ENCODE results near the gene TDP1.

TDP1 gene

DNA sequence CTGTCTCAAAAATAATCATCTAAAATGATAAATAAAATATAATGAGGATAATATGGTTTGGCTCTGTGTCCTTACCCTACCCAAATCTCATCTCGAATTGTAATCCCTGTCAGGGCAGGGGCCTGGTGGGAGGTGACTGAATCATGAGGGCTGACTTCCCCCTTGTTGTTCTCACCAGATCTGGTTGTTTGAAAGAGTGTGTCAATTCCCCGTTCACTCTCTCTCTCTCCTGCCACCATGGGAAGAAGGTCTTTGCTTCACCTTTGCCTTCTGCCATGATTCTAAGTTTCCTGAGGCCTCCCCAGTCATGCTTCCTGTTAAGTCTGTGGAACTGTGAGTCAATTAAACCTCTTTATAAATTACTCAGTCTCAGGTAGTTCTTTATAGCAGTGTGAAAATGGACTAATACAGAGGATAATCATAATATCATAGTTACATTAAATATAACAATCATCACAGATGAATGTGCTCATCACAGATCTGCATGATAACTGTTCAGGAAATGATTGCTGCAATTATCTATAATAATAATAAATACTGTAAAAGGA, 13.8 kb upstream of the TDP1 start:
- DNase-seq (ENCODE audit: low spot score), result no peak

DNA sequence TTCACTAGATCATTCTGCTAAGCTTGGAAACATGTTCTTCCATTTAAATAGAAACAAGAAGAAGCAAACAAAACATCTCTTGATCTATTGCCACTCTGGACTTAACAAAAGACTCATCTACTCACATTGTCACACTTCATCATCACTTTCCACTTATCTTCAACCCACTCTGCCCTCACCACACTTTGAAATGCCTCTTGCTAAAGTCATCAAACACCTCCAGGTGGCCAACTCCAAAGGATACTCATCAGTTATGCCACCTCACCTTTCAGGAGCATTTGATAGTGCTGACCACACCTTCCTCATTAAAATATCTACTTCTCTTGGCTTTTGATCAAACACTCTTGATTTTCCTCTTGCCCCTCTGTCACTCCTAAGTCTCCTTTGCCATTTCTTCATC, 8.4 kb upstream of the TDP1 start:
- DNase-seq (ENCODE audit: low spot score), result no peak

DNA sequence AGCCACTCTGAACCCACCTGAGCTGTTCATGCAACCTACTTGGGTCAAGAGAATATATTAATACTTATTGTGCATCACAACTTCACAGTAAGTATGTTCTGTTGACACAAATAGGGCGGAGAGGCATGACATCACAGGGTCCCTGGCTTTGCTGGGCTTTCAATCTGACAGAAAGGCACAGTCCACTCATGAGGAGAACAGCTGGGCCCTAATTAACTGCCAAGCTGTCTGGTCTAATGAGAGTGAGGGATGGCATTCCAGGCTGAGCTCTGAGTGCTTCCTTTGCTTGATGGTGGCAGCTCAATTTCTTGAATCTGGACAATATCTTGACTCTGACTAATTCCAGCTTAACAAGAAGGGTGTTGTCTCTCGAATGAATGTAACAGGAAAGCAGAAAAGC, 3.2 kb upstream of the TDP1 start:
- DNase-seq (ENCODE audit: low spot score), result no peak

DNA sequence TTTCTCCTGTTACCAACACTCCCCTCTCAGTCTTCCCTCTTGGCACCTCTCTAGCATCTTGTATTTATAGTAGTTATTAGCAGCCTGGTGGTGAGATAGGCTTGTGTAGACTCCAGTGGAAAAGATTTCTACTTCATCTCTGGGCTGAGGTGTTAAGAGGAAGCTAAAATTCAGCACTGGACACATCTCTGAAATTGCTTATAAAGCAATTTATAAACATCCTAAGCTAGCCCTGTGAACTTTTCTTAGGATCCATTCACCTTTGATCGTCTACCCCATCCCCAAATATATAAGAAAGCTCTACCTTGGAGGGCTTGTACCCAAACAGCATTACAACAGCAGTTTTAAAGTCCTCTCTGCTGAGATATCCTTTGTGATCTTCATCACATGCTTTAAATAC, 2.1 kb upstream of the TDP1 start:
- DNase-seq (ENCODE audit: low spot score), result no peak

DNA sequence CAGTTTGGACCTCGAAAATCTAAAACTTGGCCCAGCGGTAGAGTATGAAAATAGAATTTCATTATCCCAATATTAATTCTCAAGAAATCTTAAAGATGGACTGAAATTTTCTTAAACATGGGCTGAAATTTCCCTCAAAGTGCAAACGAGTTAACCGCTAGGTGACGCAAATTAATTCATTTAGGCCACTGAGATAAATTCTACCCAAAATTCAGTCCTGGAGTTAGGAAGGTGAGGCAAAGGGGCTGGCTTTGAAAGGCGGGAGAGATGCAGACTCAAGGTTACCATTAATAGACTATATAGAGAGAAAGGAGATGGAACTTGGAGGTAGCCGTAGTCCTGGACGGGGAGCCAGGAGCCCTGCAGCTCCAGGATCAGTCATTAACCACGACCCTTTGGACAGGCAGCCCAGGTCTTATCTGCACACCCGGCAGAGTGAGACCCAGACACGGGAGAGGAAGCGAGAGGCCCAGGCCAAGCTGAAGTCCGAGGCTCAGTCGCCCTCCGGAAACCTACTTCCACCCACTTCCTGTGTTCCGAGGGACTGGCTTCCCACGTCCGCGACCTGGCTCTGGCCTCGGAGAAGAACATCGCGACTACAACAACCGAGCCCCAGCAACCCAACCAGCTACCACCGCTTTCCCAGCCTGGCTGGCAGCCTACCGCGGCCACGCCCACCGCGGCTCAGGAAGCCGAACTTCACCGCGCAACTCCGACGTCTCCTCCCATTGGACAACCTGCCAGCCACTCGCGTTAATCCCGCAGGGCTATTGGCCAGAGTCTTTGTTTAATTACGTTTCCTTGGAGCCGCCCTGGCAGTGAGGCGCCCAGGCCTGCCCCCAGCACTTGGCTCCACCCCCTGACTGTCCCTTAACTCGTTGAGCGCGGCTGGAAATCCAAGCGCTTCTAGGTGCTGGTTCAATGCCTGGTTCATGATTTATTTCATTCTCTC, 1.4 kb upstream of the TDP1 start, which contains the start of gene EFCAB11:
TSS of gene EFCAB11 (minus strand) at position 661 of the 952 bp plus-strand sequence. CDS start at position 591, 70 bp downstream.
- peak; percentile 97 for DNase-seq (ENCODE audit: low spot score)

DNA sequence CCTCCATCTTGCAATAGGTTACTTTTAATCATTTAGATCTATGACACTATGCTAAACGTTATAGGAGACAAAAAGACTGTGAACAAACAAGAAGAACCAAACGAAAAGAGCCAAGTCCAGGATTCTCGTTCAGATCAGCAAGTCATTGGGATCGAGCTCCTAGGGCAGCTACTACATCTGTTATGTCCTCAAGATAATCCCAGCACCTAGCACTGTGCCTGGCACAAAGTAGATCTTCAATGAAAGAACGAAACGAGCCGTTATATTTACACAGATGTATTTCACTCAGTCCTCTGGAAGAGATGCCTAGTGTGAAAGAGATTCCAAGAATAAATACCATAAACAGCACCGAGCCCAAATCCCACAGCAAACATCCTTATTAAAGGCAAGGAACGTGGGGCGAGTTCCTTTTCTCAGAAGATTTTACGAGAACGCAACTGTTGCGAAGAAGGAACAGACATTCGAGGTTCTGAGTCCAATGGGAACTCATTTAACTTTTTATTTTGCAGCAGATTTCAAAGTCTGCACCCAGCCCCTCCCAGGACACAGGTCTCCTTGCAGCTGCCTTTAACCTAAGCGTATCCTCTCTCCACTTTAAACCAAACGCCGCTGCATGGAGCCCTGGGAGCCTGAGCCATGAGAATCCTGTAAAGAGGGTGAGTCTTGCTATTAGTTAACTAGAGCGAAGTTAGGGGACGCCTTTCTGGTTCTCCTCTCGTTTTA, 544 bp upstream of the TDP1 start:
- DNase-seq (ENCODE audit: low spot score), result no peak

DNA sequence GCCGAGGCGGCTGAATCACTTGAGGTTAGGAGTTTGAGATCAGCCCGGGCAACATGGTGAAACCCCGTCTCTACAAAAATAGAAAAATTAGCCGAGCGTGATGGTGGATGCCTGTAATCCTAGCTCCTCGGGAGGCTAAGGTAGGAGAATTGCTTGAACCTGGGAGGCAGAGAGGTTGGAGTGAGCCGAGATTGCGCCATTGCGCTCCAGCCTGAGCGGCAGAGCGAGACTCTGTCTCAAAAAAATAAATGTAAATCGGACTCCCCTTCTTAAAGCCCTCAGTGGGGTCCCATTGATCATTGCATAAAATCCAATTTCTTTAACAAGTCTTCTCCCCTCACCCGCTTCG, 908 bp downstream of the TDP1 start:
- DNase-seq (ENCODE audit: low spot score), result no peak

DNA sequence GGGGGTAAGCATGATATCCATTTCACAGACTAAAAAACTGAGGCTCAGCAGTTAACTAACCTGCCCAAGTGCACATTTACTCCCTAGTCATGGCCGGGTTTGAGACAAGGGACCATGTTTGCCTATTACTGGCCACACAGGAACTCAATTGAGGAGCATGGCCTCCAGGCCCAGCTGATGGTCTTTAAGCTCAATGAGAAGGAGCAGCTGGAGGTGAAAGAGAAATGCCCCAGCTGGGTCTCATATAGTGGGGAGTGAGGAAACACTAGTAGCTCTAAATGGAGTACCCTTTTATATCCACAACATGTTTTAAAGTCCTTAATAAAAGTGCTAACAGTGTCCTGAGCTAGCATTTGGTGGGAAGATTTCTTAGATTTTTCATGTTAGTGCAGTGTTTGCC, 1.6 kb downstream of the TDP1 start:
- no peak for DNase-seq (ENCODE audit: low spot score)

DNA sequence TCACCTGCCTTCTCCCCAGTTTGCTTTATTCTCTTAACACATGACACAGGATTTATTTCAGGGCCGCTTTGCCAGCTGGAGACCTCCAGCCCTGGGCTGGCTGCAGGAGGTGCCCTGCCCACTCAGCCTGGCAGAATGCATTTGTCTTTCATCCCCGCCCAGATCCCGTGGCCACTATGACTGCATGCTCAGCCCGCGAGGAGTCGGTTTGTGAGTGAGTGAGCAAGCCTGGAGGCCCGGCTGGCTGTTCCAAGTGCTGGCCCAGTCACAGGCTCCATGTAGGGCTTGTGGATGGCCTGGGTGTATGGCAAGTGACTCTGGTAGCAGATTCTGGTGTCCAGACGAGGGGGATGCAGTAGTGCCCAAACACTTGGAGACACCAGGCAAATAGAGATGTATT, 2.1 kb downstream of the TDP1 start:
- no peak for DNase-seq (ENCODE audit: low spot score)

DNA sequence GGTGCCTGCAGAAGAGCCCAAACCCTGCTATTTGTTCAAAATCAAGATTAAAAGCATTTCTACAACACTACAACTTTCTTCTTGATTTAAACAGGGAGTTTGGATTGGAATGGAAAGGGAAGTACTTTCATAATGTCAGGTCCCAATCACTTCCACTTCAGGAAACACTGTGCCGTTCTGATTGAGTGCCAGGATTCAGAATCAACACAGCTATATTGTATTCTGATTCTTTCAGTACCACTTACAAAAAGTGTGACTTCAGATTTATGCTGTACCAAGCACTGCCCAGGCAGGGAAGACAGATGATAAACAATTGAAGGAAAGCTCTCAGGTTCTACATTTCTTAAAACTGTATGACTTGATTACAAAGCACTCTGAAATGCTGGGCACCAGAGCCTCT, 3.2 kb downstream of the TDP1 start:
- DNase-seq (ENCODE audit: low spot score), result no peak

DNA sequence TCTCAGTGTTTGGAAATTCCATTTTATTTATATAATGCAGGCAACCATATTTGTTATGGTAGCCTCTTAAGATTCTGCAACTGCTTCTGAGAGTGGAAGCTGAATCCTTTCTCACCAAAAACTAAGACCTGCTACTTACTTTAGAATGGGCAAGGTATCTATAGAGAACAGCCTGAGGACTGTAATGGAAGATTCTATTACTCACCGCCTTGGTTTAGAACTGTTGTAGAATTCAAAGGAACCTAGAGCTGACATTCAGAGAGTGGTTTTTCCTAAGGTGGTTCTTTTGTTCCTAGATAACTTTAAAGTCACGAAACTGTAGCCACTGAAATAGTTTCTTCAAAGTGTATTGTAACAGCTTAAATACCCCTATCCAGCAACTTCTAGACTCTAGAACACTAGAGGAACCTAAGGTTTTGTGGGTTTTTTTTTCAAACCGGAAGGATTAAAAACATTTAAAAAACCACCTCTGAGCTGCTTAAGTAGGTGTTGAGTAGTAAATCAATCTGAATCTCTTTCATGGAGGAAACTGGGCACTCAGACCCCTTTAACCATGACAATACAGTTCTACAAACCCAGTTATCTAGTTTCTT, 4.2 kb downstream of the TDP1 start:
- no peak for DNase-seq (ENCODE audit: low spot score)

DNA sequence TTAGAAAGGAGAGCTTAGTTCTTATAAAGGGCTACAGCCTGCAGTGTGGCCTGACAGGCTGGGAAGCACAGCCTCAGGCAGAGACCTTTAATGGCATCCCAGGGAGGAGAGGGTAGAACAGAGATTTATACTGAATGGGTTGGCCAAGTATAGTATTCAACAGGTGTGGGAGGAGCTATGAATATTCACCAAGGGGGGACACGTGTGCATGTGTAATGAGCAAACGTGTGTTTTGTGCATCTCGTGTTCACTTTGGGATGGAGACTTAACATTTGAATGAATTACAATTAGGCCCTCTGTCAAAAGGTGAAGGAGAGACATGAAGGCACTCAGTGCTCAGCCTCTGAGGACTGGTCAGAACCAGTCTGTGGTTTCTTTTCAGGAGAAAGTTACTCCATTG, 5.2 kb downstream of the TDP1 start:
- no peak for DNase-seq (ENCODE audit: low spot score)

DNA sequence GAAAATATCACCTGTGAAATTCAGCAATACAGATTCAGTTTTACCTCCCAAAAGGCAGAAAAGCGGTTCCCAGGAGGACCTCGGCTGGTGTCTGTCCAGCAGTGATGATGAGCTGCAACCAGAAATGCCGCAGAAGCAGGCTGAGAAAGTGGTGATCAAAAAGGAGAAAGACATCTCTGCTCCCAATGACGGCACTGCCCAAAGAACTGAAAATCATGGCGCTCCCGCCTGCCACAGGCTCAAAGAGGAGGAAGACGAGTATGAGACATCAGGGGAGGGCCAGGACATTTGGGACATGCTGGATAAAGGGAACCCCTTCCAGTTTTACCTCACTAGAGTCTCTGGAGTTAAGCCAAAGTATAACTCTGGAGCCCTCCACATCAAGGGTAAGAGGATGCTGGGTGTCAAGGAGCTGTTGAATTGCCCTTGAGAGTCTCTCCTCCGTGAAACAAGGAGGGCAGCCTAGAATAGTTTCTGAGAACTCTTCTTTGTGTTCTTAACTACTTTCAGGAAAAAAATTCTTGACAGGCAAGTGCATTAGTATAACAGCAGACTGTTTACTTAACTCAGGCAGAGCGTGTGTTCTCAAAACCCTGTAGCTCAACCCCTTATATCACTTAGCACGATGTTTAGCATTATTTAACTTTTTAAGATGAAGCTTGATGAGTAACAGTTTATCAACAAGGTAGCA, 7.7 kb downstream of the TDP1 start:
- no peak for DNase-seq (ENCODE audit: low spot score)

DNA sequence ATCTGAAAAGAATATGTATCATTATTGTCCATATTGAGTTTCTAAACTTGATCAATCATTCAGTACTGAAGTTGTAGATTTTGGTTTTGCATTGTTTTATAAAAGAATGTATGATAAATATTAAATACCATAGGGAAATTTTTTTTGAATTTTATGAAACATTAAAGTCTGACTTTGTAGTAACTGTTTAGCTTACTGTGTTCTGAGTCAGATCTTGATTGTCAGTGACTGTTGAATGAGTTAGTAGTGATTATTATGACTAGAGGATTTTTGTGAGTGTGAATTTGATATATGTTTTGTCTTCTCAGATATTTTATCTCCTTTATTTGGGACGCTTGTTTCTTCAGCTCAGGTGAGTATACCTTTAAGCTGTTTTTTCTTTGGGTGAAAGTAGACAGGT, 10.1 kb downstream of the TDP1 start:
- no peak for DNase-seq (ENCODE audit: low spot score)

DNA sequence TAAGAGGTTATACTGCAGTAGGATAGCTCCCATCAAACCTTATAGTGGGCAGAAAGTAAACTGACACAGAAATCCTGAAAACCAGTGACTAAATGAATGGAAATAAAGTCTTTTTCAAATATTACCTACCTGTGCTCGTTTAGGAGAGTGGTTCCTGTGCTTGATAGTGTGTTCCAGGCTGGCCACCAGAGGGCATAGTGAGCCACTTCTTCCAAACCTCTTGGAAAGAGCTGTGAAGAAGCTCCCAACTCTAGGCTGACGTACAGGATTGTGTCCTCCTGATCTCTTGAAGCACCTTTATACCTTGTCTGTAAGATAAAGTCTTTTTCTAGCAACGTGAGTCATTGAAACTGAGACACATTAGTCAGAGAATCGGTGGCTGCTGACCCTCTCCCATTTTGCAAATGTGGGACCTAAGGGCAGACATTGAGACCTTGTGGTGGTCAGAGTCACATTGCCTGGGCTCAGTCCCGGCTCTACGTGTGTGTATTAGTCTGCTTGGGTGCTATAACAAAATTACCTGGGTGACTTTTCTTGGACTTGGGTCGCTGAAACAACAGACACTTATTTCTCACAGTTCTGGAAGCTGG, 17.6 kb downstream of the TDP1 start:
- DNase-seq (ENCODE audit: low spot score), result peak; percentile 80

DNA sequence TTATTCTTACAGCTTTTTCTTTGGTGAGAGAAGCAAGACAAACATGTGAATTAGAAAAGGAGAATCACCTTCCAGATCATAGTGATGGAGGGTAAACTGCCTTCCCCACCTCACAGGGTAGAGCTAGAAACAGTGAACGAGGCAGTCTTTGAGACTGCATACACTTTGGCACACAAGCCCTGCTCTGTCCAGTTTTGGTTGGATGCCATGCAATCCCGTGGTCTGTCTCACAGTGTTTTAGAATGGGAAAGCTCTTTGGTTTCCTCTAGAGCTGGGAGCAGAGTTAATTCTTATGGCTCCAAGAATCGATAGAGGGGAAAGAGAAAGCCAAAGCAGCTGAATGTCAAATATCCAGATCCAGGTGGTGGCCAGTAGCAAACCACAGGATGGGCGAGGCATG, 21.9 kb downstream of the TDP1 start:
- no peak for DNase-seq (ENCODE audit: low spot score)

DNA sequence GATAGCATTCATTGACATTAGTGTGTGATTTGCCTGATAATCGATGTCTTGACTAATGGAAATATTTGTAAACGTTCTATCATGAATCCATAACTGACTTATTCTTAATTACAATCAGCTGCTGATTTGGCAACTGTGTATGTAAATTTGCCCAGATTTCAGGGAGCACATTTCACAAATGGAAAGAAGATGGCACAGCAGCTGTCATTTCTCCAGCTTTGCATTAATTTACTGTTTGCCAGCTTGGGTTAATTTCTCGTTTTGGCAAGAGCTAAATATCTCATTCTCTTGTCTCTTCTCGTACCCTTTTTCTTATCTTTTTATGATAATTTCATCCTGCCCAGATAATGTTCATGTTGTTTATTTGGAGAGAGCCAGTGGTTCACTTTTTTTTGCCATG, 22.9 kb downstream of the TDP1 start:
- DNase-seq (ENCODE audit: low spot score), result no peak

DNA sequence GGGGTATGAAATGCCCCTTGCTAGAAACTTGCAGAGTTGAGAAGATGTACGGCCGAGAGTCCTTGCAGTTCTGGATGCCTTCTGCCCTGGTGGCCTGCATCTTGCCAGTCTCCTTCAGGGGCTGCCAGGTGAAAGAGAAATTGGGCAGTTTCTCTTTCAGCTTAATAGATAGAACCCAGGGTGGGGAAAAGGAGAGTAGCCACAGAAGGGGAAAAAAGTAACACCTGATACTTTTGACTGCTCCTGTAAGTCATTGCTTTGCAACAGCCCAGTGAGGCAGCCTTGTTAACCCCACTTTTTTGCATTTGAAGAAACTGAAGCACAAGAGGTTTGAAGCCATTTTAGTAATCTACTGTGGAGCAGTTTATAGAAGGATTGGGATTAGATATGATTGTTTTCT, 27.6 kb downstream of the TDP1 start:
- no peak for DNase-seq (ENCODE audit: low spot score)

DNA sequence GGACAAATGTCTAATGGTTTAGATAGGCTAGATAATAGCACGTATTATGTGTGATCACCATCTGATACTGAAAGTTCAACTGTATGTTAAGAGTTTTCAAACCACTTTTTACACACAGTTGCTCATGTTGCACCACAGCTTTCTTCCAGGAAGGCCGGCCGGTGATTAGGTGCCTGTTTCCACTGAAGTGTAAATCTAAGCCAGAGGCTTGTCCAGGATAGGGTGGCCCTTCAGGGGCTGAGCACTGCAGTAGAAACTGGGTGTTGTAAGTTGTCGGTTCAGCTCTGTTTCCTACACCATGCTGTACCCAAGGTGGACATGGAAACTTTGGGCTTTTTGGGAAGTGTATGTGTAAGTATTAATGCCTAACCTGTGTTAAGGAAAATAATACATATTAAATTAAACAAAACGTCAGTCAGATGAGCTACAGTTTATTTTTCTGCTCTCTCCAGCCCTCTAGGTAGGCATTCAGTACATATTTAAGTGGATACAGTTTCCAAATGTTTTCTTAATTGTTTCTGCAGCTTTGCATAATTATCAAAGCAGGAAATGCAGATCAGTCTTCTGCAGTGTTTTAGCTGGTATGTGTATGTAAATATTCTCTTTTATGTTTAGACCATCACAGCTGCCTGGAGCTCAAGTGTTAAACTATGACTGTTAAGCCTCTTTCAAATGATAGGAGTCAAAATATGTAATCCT, 30.9 kb downstream of the TDP1 start:
- no peak for DNase-seq (ENCODE audit: low spot score)

DNA sequence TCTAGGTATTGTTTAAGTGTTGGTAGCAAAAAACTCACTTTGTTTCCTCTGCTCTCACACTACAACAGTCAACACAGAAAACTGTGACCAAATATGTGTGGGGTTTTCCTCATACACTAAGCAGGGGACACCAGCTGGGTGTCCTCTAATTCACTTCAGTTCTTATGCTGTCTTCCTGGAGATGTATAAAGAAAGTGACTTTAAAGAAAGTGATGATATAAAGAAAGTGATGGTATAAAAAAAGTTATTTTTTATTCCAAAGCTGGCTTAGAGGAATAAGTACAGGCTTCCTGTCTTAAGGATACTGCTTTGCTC, 31.4 kb downstream of the TDP1 start:
- DNase-seq (ENCODE audit: low spot score), result no peak

DNA sequence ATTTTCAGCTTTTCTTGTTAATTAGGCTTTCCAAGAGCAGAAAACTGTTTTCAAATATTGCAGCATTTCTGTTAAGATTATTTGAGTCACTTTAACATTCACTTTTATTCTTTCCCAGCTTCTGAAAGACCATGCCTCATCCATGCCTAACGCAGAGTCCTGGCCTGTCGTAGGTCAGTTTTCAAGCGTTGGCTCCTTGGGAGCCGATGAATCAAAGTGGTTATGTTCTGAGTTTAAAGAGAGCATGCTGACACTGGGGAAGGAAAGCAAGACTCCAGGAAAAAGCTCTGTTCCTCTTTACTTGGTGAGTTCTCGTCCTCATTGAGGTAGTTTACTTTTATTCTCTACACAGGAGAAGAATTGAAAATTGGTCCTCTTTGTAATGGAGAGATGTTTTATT, 33.1 kb downstream of the TDP1 start:
- no peak for DNase-seq (ENCODE audit: low spot score)
